ENCODE data around the gene SYT17.

Gene SYT17, protein sequence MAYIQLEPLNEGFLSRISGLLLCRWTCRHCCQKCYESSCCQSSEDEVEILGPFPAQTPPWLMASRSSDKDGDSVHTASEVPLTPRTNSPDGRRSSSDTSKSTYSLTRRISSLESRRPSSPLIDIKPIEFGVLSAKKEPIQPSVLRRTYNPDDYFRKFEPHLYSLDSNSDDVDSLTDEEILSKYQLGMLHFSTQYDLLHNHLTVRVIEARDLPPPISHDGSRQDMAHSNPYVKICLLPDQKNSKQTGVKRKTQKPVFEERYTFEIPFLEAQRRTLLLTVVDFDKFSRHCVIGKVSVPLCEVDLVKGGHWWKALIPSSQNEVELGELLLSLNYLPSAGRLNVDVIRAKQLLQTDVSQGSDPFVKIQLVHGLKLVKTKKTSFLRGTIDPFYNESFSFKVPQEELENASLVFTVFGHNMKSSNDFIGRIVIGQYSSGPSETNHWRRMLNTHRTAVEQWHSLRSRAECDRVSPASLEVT

GRCh38 chr16:19167710-19168370, at the start of gene SYT17:
Gene SYT17, plus strand, starts transcription at chr16:19168240. Its CDS starts 407 bp downstream, at chr16:19168647.
- no peak for DNase-seq (ENCODE audit: low read depth in 2 of 2)

DNA sequence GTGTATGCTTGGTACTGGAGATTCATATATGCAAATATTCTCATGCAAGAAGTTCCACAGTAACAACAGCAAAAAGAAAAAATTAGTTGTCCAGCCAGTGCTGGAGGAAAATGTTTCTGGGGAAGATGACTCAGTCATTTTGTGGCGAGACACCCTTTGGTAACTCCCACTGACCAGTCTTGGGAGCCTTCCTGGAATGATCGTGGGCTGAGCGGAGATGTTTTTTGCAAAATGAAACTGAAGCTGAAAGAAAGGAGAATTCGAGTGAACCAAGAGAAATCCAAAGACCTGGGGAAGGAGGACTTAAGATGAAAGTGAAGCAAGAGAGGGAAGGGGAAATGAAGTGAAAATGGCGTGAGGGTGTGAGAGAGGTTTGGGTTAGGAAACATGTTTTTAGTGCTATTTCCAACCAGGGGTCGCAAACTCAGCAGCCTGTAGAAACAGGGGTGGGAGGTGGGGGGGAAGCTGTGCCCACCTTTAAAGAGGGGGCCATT, 49.1 kb upstream of the SYT17 start:
- DNase-seq (ENCODE audit: low read depth in 2 of 2), result no peak

- DNase-seq (ENCODE audit: low read depth in 2 of 2), result no peak
Observed at GRCh38 chr16:19119564-19119963, 48.5 kb upstream of the SYT17 start.

GRCh38 chr16:19123535-19124178, 44.4 kb upstream of the SYT17 start:
- no peak for DNase-seq (ENCODE audit: low read depth in 2 of 2)

DNA sequence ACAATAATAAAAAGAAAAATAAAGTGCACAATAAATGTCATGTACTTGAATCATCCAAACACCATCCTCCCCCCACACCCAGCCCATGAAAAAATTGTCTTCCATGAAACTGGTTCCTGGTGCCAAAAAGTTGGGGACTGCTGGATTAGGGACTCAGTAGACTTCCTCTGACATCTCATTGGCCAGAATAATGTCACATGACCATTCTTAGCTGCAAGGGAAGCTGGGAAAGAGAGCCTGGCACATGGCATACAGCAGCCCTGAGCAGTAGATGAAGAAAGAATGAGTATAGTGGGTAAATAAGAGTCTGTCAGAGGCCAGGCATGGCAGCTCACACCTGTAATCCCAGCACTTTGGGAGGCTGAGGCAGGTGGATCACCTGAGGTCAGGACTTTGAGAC, 41.7 kb upstream of the SYT17 start:
- no peak for DNase-seq (ENCODE audit: low read depth in 2 of 2)

DNA sequence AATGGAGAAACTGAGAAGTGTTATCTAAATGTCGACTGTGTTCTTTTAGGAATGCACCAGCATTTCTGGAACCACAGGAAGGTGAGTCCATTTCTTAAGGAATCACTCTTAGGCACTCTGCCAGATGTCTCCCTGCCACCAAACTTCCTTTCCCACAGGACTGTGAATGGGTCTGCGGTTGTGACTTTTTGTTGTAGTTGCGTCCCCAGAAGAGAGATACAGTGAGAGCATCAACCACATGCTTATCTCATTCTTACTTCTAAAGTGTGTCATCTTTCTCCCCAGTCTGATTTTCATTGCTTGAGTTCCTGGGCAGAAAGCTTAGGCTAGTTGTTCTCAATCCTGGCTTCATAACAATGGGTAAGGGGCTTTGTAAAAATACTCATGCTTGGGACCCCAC, 40.8 kb upstream of the SYT17 start:
- no peak for DNase-seq (ENCODE audit: low read depth in 2 of 2)

DNA sequence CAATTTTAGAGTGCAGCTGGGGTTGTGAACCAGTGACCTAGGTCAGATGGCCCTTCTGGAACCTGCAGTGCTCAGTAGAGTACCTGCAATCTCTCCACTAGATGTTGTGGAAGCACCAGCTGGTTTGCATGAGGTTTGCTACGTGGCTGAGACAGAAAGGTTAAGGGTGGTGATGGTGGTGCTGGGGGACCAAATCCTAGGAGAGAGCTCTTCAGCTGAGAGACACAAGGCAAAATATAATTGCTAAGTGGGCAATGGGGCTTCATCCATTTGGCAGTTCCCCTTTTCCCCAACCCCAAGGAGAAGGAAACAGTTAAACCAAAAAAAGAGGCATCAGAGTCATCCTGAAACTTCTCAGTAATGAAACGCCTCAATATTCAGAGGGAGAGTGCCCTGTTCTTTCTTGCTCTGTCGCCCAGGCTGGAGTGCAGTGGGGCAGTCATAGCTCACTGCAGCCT, 40.3 kb upstream of the SYT17 start:
- DNase-seq (ENCODE audit: low read depth in 2 of 2), result no peak

DNA sequence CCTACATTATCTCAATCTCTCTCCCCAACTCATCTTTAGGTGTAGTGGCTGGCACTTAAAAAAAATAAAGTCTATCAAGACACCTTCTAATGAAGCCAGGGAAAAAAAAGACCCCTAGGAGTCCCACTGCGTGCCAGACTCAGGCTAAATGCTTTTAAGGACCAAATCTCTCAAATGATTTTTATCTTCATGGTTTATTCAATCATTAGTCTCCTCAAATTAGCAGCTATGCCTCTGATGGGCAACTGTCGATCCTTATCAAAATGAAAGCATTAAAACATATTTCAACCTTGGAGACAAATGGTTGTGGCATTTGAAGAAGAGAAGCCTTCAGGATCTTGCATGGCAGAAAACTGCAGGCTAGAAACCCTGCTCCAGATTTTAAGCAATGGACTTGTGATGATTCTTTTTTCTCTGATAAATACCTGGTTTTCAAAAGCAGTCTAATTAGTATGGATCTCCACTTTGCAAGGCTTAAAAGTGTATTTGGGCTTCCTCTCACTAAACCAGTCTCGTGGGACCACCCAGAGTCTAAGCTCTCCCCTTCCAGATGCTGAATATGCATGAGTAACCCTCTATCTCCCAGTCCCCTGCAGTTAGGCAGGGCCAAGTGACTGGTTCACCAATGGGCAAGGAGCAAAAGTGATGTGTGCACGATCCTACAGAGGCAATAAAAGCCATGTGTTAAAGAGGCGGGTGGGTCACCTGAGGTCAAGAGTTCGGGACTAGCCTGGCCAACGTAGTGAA, 39.4 kb upstream of the SYT17 start:
- DNase-seq (ENCODE audit: low read depth in 2 of 2), result no peak

GRCh38 chr16:19130385-19130784, 37.7 kb upstream of the SYT17 start:
- no peak for DNase-seq (ENCODE audit: low read depth in 2 of 2)

DNA sequence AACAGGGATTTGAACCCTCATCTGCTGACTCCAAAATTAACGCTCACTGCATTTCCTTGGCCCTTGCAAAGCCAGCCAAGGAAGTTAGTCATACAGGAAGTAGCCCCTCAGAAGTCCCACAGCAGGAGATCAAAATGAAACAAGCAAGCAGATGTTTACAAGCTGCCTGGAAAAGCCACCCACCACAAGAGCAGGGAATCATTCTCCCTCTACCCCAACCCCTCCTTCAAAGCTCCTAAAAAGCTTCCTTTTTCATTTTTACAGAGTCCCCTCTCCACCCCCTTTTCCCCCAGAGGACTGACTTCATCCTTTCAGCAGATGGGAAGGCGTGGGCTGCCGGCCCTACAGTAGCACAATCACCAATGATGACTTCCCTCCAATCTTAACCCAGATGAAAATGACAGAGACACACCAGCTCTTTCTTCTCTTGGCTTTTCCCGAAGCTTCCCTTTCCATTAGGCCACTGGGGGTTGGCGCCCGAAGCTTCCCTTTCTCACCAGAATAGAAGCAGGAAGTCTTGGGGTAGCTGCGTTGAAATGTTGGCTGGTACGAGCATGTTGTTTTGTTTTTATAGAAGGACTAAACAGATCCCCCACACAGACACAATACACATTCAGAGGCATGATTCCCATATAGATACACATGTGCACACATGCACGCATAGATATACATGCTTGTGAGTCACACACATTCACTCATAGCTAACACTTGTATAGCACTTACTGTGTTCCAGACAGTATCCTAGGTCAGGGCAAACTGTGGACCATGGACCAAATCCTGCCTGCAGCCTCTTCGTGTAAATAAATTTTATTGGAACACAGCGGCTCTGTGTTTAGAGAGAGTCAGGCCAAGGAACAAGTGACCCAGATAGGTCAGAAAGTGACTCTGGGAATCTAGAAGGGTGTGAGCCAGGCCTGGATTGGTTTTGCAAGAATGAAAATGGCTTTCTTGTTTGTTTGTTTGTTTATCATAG, 36.9 kb upstream of the SYT17 start:
- DNase-seq (ENCODE audit: low read depth in 2 of 2), result no peak

GRCh38 chr16:19131825-19132218, 36.2 kb upstream of the SYT17 start:
- DNase-seq (ENCODE audit: low read depth in 2 of 2), result no peak

GRCh38 chr16:19132255-19132654, 35.8 kb upstream of the SYT17 start:
- DNase-seq (ENCODE audit: low read depth in 2 of 2), result no peak

DNA sequence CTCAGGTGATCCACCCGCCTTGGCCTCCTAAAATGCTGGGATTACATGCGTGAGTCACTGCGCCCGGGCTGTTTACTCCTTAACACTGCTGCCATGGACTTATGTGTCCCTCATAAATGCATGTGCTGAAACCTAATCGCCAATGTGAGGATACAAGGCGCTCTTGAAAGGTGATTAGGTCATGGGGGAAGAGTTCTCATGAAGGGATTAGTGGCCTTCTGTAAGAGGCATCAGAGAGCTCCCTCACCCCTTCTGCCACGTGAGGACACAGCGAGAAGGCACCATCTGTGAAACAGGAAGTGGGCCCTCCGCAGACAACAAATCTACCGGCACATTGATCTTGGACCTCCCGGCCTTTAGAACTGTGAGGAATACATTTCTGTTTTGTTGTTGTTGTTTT, 35.1 kb upstream of the SYT17 start:
- no peak for DNase-seq (ENCODE audit: low read depth in 2 of 2)

DNA sequence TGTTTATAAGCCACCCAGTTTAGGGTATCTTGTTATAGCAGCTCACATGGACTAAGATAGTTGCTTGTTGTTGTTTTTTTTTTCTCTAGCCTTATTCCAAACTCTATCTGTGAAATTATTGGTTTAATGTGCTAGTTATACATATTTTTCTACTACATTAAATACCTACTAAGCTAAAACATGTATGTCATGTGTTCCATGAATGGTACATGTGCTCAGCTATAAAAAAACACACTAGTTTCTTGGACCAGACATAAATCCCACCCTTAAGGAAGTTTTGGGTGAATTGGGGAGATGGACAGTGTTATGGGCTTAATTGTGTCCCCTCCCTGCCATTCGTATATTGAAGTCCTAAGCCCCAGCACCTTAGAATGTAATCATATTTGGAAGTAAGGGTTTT, 34.4 kb upstream of the SYT17 start:
- DNase-seq (ENCODE audit: low read depth in 2 of 2), result no peak

DNA sequence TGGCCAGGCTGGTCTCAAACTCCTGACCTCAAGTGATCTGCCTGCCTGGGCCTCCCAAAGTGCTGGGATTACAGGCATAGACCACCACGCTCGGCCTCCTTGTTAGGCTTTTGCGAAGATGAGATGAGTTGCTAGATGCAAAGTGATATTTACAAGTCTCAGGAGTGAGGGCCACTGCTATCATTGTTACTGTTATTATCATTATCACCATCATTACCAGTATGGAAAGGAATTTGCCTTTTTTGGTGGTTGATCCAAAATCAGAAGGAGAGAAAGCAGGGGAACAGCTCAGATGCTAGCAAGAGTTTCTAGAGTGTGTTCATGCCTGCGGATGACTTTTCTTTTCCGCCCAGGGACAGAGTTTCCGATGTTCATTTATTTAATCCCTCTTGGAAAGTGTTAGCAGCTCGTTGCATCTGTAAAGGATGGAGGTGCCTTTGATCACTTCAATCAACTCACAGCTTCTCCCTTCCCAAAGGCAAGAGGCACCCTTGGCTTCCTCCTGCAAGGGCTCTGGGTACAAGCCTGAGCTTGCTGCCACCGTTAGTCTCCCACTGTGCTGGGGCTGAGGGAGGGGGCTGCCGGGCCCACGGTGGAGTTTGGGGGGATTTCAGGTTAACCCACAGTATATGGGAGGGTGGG, 32.7 kb upstream of the SYT17 start:
- DNase-seq (ENCODE audit: low read depth in 2 of 2), result no peak

DNA sequence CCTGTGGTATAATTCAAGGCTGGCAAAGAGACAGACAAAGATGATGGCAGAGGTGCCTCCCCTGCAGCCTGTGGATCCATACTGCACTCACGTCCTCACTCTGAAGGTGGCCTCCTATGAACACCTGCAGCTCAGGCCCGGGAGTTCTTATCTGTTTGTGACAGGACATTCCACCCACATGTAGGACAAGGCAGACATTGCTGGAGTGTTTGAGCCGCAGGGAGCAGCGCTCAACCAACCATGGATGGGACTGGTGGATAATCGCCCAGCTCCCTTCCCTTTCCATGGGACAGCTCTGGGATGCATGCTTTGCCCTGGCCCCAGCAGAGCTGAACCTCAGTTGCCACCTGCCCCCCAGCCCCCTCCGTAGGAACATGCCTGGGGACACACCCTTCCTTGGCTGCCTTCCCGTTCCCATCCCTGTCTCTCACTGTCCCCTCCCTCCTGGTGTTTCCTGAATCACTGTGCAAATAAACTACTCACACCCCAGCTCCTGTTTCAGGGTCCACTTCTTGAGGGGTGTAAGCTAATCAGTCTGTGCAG, 32.1 kb upstream of the SYT17 start:
- DNase-seq (ENCODE audit: low read depth in 2 of 2), result no peak

- DNase-seq (ENCODE audit: low read depth in 2 of 2), result no peak
Observed at GRCh38 chr16:19136549-19137196, 31.4 kb upstream of the SYT17 start.

GRCh38 chr16:19137201-19138128, 30.6 kb upstream of the SYT17 start:
- DNase-seq (ENCODE audit: low read depth in 2 of 2), result no peak

All from stimulated activated CD8-positive, alpha-beta memory T cell treated with anti-CD3 and anti-CD28 coated beads, Interleukin-7, amount 100 ng/mL, for 1 hour (primary cell).